NCI-H82 treated with DMSO at 0.1 percent for 48 hours (cell line): ENCODE measurements around the gene TUBGCP4.

Experiments used
- DNase-seq: peaks from one replicate; lab custom pipeline; 2025; ENCODE audit not compliant: unreplicated experiment; lab: John Stamatoyannopoulos, UW

The TUBGCP4 gene

GRCh38 chr15:43402255-43402654, 31.4 kb downstream of the TUBGCP4 start:
- DNase-seq, result no peak

DNA sequence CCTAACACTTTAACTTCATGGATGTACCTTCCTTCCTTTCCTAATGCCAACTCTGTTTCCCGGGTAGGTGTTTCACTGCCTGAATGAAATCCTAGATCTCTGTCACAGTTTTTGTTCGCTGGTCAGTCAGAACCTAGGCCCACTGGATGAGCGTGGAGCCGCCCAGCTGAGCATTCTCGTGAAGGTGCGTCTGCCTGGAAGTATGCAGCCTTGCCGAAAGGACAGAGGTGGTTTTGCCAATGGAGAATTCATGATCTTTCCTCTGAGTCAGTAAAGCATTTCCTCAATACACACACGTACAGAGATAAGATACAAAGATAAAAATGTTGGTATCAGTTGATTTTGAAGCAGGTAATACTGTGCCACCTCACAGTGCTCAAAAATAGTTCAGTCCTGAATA, 32.7 kb downstream of the TUBGCP4 start:
- DNase-seq, result no peak

- DNase-seq, result no peak
Measured at GRCh38 chr15:43404130-43404529, 33.2 kb downstream of the TUBGCP4 start.

DNA sequence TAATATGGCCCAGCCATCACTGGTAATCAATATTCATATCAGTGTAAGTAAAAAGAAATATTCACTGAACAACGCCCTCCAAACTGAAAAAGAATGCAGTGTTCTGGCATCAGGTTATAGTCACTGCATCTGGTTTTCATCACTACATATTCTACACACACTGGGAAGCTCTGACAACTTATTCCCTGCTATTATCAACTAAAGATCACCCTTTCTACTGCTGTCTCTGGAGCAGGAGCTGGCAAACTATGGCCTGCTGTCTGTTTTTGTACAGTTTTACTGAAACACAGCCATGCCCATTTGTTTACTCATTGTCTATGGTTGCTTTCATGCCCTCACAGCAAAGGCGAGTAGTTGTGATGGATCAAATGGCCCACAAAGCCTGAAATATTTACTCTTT, 35.3 kb downstream of the TUBGCP4 start:
- no peak for DNase-seq

- DNase-seq, result no peak
Measured at GRCh38 chr15:43406808-43407207, 35.9 kb downstream of the TUBGCP4 start.

DNA sequence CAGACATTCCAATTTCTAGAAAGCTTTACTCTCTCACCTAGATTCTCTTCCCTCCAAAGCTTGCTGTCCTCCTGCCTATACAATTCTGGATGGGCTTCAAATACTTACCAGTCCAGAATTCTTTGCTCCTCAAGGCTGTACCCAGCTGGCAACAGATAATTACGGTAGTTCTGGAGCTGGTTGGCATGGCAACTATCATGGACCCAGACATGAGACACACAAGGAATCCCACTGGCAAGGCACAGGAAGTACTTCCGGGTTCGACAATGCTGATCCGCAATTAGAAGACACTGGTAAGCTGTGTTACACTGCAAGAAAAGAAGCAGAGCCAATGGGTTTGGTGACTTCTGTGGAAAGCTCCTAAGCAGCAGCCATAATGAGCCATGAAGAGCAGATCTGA, 37.9 kb downstream of the TUBGCP4 start:
- no peak for DNase-seq

GRCh38 chr15:43410572-43411214, 39.8 kb downstream of the TUBGCP4 start:
- DNase-seq, result no peak

GRCh38 chr15:43412096-43412495, 41.2 kb downstream of the TUBGCP4 start:
- DNase-seq, result no peak

GRCh38 chr15:43414196-43414595, 43.3 kb downstream of the TUBGCP4 start:
- no peak for DNase-seq

- no peak for DNase-seq
Measured at GRCh38 chr15:43420435-43420834, 49.5 kb downstream of the TUBGCP4 start.

GRCh38 chr15:43420876-43421275, 50.0 kb downstream of the TUBGCP4 start:
- DNase-seq, result no peak

DNA sequence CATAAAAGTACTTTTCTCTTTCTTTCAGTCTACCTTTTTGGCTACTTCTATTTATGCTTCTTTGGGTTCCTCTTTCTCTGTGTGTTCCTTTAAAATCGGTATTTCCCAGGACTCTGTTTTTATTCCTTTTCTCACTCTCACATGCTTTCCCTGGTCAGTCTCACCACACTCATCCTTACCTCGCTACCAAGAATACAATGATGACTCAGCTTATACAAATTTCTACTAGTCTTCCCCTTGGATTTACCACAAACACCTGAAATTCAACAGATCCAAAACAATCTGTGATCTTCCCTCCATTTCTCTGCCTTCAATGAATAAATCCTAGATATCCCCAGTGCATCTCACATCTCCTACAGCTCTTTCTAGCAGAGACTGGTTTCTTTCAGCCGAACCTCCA, 52.9 kb downstream of the TUBGCP4 start:
- no peak for DNase-seq

GRCh38 chr15:43429687-43430086, 58.8 kb downstream of the TUBGCP4 start:
- no peak for DNase-seq

- DNase-seq, result no peak
Measured at GRCh38 chr15:43433165-43433564, 62.3 kb downstream of the TUBGCP4 start.

DNA sequence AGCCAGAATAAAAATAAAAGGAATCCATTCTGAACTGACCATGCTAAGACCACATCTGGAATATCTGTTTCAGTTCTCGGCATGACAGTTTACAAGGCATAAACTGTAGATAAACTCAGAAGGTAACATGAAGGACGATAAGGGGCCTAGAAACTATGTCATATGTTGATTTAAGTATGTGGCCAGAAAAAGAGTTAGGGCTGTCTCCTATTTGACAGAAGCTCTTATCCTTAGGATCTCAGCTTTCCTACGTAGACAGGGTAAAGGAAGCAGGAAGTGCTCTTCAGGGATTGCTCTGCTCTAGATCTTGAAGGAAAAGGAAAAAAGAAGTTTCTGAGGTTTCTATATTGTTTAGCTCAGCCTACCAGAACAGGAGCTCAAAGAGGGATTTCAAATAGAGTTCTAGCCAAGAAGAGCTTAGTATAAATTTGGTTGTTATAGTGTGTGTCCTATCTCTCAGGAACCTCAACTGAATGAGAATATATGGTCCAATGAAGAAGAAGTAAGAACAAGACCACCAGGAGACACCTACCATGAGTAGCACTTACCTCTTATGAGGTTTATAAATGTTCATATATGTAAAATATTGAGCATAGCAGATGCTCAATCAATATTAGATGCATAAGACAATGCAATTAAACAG, 62.9 kb downstream of the TUBGCP4 start:
- DNase-seq, result no peak

DNA sequence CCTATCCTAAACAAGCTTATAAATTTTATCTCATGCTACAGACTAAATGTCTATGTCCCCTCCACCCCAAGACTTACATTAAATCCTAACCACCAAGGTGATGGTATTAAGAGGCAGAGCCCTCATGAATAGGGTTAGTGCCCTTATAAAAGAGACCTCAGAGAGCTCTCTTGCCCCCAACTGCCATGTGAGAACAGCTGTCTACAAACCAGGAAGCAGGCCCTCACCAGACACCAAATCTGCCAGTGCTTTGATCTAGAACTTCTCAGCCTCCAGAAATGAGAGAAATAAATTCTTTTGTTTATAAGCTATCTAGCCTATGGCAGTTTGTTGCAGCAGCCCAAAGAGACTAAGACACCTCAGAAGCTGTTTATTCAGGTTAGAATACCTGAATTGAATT, 63.5 kb downstream of the TUBGCP4 start:
- no peak for DNase-seq

DNA sequence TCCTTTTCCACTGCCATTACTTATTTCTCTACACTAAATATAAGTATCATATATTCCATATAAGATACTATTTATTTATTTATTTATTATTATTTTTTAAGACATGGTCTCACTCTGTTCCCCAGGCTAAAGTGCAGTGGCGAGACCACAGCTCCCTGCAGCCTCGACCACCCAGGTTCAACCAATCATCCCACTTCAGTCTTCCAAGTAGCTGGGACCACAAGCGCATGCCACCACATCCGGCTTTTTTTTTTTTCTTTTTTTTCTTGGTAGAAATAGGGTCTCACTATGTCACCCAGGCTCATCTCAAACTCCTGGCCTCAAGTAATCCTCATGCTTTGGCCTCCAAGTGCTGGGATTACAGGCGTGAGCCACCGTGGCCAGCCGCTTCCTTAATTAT, 65.5 kb downstream of the TUBGCP4 start:
- no peak for DNase-seq

GRCh38 chr15:43439268-43439667, 68.4 kb downstream of the TUBGCP4 start:
- no peak for DNase-seq

- DNase-seq, result peak; percentile 33
Measured at GRCh38 chr15:43440721-43441281, 69.9 kb downstream of the TUBGCP4 start.

- DNase-seq, result no peak
Measured at GRCh38 chr15:43441316-43441715, 70.4 kb downstream of the TUBGCP4 start.

GRCh38 chr15:43446344-43446743, 75.4 kb downstream of the TUBGCP4 start:
- no peak for DNase-seq

- DNase-seq, result no peak
Measured at GRCh38 chr15:43449981-43450380, 79.1 kb downstream of the TUBGCP4 start.
